Erythroblast (primary cell): ENCODE measurements around the gene TTC29.
"Not testable (repeated sequence)": the region's sequence is repeated elsewhere in the genome, so short reads cannot be mapped to it uniquely, and the experiment has no call there.

Source experiments
- DNase-seq, 2 experiments: peaks; one replicate each; lab custom pipeline; 2025; lab: John Stamatoyannopoulos, UW
- GATA1 ChIP-seq: IDR thresholded peaks from 2 replicates; pipeline ENCODE4 v1.6.1; 2011; ENCODE audit warnings: low read depth, mild to moderate bottlenecking, control low read depth, low read length, moderate library complexity
- POLR2A ChIP-seq: IDR thresholded peaks from 2 replicates; pipeline ENCODE4 v1.6.1; 2011; ENCODE audit warnings: mild to moderate bottlenecking, low read length

Gene TTC29

GRCh38 chr4:146834263-146835034 lies 111.2 kb downstream of the TTC29 start:
- no peak for TF ChIP-seq GATA1
- no peak for DNase-seq

DNA sequence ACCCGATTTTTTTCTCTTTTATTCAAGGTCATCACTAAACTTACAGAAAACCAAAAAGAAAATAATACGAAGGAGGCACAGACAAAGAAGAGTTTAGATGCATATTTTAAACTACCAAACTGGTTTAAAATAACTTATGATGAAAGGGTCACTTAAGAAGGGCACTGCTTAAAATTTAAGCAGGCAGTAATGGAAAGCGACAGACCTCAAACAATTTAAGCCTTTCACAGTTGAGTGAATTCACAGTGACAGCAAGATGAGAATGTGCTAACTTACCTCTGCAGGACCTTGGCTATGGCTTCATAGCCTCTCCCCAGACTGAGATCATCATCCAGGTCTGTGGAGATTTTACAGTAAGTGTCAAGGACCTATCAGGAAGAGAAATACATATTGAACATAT lies 112.1 kb downstream of the TTC29 start:
- no peak for TF ChIP-seq POLR2A
- no peak for TF ChIP-seq GATA1
- DNase-seq: no peak

- not testable (repeated sequence) for DNase-seq
Observed at GRCh38 chr4:146822980-146823379, 122.7 kb downstream of the TTC29 start.

DNA sequence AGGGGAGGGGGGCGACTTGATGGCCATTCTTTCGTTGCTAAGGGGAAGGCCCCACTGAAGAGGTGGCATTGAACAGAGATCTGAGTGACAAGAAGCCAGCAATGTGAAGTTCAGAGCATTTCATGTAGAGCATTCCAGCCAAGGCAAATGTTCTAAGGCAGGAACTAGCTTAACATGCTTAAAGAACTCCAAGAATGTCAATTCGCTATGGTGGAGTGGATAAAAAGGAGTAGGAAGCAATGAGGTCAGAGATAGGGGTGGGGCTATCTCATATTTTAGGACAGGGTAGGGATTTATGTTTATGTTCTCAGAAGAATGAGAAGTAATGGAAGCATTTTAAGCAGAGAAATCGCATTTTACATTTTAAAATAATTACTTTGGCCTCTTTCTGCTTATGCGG lies 130.9 kb downstream of the TTC29 start:
- no peak for DNase-seq
- TF ChIP-seq GATA1: no peak
- no peak for TF ChIP-seq POLR2A

DNA sequence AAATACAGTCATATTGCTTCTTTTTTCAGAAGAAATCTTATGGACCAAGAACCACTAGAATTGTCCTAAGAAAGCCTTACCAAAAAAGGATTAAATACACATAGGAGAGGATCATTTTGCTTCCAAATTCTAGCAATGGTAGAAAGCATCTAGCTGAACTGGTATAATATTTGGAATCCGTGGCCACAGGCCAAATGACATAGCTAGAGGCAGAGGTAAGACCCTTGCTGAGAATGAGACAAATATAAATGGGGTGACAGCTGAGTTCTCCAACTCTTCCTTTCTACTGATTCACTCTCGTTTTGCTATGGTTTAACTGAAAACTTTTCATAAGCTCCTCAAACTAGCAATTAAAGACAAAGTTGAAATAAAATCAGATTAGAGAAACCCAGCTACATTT lies 150.0 kb downstream of the TTC29 start:
- TF ChIP-seq POLR2A (no peak), GATA1 (no peak)

GRCh38 chr4:146793727-146794126 lies 151.9 kb downstream of the TTC29 start:
- DNase-seq: no peak
- TF ChIP-seq POLR2A (no peak), GATA1 (no peak)

More for the DNA sequence above, 150.0 kb downstream of the TTC29 start:
- DNase-seq: no peak

DNA sequence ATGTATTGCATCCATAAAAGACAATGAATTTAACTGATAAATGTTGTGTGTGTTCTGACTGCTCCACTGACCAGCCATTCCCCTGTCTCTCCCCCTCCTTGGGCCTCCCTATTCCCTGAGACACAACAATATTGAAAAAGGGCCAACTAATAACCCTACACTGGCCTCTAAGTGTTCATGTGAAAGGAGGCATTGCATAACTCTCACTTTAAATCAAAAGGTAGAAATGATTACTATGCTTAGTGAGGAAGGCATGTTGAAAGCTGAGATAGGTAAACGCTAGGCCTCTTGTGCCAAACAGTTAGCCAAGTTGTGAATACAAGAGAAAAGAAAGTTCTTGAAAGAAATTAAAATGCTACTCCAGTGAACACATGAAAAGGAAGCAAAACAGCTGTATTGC lies 154.2 kb downstream of the TTC29 start:
- TF ChIP-seq GATA1 (no peak), POLR2A (no peak)
- DNase-seq: no peak

DNA sequence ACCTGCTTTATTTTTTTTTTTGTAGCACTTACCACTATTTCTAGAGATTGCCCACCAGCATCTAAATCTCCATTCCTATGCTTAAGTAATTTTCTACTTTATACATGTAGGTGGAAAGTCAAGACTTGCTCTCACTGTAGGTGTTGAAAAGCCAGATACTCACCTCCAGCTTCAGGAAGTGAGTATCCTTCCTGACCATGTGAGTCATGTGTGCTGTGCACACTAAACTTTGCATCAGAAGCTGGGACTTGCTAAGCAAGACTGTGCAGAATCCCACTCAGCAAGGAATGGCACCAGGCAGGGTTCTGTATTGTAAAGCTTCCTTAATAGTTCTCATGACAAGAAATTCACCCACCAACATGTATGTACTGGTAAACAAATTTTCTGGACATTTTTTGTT lies 155.1 kb downstream of the TTC29 start:
- no peak for TF ChIP-seq POLR2A
- TF ChIP-seq GATA1: no peak
- DNase-seq: no peak

DNA sequence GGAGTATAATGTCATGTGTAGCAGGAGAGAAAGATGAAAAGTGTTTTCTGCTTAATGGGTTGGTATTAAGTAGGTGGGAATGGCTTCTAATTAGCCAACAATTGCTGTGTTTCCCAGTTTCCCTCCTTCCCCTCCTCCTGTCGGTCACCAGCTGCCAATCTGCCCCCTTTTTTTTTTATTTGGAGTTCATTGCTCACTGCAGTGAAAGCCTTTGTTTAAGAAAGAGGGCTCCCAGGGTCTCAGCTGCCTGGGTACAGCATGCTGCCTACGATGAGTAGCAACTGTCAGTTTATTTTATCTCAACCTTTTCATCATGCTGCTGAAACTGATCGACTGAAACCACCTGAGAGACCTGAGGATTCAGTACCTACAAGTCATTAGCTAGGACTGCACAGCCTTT lies 157.9 kb downstream of the TTC29 start:
- TF ChIP-seq GATA1 (no peak), POLR2A (no peak)
- DNase-seq: no peak

DNA sequence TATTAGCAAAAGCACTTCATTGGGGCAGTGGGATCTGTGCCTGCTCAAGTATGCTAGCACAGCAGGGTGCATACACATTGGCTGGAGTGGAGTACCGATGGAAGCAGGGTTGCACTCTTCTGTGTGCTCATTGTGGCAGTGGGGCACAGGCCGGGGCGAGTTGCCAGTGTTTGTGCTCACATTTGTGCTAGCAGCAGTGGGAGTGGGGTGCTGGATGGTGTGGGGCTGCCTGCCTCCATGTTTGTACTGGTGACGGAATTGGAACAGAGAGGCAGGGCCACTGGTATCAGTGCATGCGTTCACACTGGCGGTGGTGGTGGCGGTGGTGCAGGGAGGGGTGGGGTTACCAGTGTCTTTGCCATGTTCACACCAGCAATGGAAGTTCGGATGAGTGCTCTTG lies 169.0 kb downstream of the TTC29 start:
- no peak for TF ChIP-seq POLR2A
- TF ChIP-seq GATA1: no peak

GRCh38 chr4:146763560-146763959 lies 182.1 kb downstream of the TTC29 start:
- TF ChIP-seq POLR2A: no peak
- no peak for TF ChIP-seq GATA1
- DNase-seq: no peak

More for the DNA sequence above, 169.0 kb downstream of the TTC29 start:
- DNase-seq: no peak

GRCh38 chr4:146762016-146762415 lies 183.6 kb downstream of the TTC29 start:
- no peak for DNase-seq
- TF ChIP-seq POLR2A: no peak
- TF ChIP-seq GATA1: no peak

- DNase-seq: no peak
- TF ChIP-seq GATA1: no peak
- no peak for TF ChIP-seq POLR2A
Observed at GRCh38 chr4:146742416-146742815, 203.2 kb downstream of the TTC29 start.

DNA sequence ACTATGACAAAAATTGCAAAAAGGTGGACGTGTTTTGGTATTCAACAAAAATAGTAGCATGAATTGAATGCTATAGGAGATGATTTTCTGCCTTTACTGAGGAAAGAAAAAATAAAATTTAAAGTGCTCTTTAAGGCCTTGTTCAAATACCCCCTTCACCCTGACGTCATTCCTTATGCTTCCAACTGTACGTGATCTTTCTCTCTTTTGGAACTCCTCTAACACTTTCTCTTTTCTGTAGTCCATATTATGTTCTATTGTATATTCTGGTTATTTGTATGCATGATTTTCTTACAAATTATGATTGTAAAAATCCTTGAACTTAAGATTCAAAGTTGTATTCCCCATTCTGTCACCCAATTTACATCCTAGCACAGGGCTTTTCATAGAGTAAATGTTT lies 206.5 kb downstream of the TTC29 start:
- no peak for TF ChIP-seq GATA1
- no peak for TF ChIP-seq POLR2A
- no peak for DNase-seq

GRCh38 chr4:146723519-146723918 lies 222.1 kb downstream of the TTC29 start:
- DNase-seq: not testable (repeated sequence)
